Stimulated activated naive CD4-positive, alpha-beta T cell (primary cell): ENCODE data around the gene CEP68.
A peak's percentile ranks its signal among the peaks of the same experiment; 100 is the strongest.
"Not testable (repeated sequence)": the region's sequence is repeated elsewhere in the genome, so short reads cannot be mapped to it uniquely, and the experiment has no call there.

ENCODE experiments used
- DNase-seq, 6 experiments: peaks; one replicate each; lab custom pipeline; 2025; lab: John Stamatoyannopoulos, UW

Gene CEP68

DNA sequence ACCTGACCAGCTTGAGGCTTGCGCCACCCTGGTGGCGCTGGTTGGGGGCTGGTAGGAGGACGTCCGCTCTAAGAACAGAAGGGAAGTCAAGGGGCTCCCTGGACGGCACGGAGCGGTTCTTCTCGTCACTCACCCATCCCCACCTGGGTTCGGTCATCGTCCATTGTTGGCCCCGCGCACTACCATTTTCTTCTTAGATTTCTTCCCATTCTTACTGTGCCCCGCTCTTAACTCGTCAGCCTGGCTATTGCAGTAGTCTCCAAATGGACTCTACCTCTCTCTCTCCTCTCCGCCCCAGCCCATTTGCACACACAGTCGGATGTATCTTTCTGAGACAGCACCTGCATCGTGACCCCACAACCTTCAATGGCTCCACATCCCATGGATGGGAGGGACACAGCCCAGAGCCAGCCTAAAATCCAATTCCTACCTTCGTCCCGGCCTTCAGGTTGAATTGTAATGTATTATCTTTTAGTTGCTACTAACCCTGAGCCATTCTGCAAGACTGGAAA lies 74.5 kb downstream of the CEP68 start:
- DNase-seq: peak in 1 of 6 experiments; percentile 67

DNA sequence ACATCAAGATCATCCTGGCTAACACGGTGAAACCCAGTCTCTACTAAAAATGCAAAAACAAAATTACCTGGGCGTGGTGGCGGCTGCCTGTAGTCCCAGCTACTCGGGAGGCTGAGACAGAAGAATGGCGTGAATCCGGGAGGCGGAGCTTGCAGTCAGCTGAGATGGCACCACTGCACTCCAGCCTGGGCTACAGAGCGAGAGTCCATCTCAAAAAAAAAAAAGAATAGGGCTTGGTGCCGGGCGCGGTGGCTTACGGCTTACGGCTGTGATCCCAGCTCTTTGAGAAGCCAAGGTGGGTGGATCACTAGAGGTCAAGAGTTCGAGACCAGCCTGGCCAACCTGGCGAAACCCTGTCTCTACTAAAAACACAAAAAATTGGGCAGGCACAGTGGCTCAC lies 76.7 kb downstream of the CEP68 start:
- DNase-seq: not testable (repeated sequence)

DNA sequence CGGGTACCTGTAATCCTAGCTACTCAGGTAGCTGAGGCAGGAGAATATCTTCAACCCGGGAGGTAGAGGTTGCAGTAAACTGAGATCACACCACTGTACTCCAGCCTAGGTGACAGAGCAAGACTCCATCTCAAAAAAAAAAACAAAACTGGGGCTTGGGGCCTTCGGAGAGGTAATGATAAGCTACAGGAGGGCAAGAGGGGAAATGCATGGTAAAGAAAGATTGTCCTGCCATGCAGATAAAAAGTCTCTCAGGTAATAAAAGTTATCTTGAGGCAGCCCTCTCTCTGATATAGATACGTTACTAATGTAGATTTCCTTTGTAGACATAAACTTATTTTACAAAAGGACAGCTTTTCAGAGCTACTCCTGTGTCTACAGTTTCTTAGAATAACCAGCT lies 77.4 kb downstream of the CEP68 start:
- DNase-seq: no peak

DNA sequence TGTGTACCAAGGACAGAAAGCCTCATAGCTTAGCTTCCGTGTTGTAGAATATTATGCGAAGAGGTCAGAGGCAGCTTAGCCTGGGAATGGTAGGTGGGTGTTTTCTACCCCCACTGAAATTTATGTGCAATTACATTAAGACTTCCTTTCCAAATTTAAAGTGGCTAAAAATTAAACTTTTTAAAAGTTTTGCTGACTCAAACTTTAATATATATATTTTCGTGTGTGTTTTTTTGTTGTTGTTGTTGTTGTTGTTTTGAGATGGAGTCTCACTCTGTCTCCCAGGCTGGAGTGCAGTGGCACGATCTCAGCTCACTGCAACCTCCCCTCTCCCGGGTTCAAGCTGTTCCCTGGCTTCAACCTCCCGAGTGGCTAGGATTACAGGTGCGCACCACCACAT lies 77.9 kb downstream of the CEP68 start:
- DNase-seq: no peak

DNA sequence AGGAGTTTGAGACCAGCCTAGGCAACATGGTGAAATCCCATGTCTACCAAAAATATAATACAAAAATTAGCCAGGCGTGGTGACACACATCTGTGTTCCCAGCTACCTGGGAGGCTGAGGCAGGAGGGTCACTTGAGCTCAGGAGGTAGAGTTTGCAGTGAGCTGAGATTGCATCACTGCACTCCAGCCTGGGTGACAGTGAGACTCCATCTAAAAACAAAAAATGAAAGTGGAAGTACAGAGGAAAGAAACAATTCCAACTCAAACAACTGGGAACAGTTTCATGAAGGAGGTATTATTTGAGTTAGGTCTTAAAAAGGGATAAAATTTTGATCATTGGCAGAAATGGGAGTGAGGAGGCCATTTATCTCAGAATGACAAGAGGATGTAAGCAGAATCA lies 80.0 kb downstream of the CEP68 start:
- DNase-seq: no peak
